ENCODE results near the gene IGF2R.

DNA sequence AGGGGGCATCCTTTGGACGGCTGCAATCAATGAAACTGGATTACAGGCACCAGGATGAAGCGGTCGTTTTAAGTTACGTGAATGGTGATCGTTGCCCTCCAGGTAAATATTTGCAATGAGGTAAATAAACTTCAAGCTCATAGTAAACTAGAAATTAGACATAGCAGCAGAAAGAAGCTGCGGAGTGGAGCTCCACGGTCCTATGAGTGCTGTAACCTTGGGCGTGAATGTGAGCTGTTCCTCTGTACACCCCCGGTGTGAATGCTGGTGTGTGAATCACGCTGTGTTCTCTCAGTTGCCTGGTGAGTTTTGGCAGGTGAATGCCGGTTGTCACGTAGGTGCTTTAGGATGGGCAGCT, 110.8 kb downstream of the IGF2R start:
- TF ChIP-seq POLR2A (IDR thresholded peaks at IDR 0.05) (no peak), POLR2AphosphoS5 (IDR thresholded peaks at IDR 0.05) (no peak)
- TF ChIP-seq, protein P1, sequence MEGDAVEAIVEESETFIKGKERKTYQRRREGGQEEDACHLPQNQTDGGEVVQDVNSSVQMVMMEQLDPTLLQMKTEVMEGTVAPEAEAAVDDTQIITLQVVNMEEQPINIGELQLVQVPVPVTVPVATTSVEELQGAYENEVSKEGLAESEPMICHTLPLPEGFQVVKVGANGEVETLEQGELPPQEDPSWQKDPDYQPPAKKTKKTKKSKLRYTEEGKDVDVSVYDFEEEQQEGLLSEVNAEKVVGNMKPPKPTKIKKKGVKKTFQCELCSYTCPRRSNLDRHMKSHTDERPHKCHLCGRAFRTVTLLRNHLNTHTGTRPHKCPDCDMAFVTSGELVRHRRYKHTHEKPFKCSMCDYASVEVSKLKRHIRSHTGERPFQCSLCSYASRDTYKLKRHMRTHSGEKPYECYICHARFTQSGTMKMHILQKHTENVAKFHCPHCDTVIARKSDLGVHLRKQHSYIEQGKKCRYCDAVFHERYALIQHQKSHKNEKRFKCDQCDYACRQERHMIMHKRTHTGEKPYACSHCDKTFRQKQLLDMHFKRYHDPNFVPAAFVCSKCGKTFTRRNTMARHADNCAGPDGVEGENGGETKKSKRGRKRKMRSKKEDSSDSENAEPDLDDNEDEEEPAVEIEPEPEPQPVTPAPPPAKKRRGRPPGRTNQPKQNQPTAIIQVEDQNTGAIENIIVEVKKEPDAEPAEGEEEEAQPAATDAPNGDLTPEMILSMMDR (IDR thresholded peaks at IDR 0.05) = no peak
